HepG2 (cell line): ENCODE measurements around the gene RBBP8. TPM values are rescaled to one million over a fixed set of nuclear protein-coding genes. Genes with fewer than 3 reads are reported as not detected.

Source experiments
- ATAC-seq: fragments of 200-7000 bp; cut with Tn5 transposase; 3 replicates; pipeline ENCODE4 v1.9.1; 2020; ENCODE audit warnings: mild to moderate bottlenecking, moderate library complexity
- BruUV-seq: library from RNA; stranded (reverse); fragments of 400-500 nt; replicated peaks from 2 replicates; lab custom pipeline; 2021; lab: Mats Ljungman, UMichigan
- CTCF ChIA-PET: fragments of 300-600 bp; formaldehyde crosslinking; extraction: SDS; loops from one replicate; lab custom pipeline; 2021; ENCODE audit warnings: low total read pairs, inconsistent platforms, low intra/inter-chr PET ratio; lab: Yijun Ruan, JAX
- POLR2A ChIA-PET: fragments of 350-600 bp; sonication (Branson Sonifier 250); formaldehyde crosslinking; loops from one replicate; lab custom pipeline; 2020; ENCODE audit warnings: antibody characterized with exemption, inconsistent platforms; lab: Yijun Ruan, JAX
- DNase-seq: peaks from one replicate; pipeline ENCODE4 v3.0.0-alpha.2; 2015; ENCODE audit warnings: low spot score
- FAIRE-seq: peaks from 3 replicates; lab custom pipeline; 2011; peaks lifted over from hg19 to GRCh38; lab: Jason Lieb, UNC
- H2AFZ ChIP-seq: one replicate; pipeline ENCODE4 v1.6.1; 2011; ENCODE audit warnings: low read length, inconsistent platforms
- H3K27ac ChIP-seq: fragments of 300-600 bp; 3 replicates; pipeline ENCODE4 v1.8.0; 2011; ENCODE audit warnings: mixed run types, mild to moderate bottlenecking, mixed read lengths, low read length, inconsistent platforms; ENCODE audit not compliant: insufficient read depth; ENCODE audit errors: extremely low read length
- H3K27me3 ChIP-seq, 2 experiments: fragments of 200-600 bp in 1 of 2; 2 replicates in 1 of 2; 3 replicates in 1 of 2; pipeline versions ENCODE4 v1.6.0 to v1.8.0; 2011; ENCODE audit warnings: low read length in 2 of 2, mild to moderate bottlenecking in 2 of 2, moderate library complexity in 2 of 2, inconsistent platforms in 1 of 2; ENCODE audit not compliant: insufficient read depth in 2 of 2, control insufficient read depth in 1 of 2
- H3K36me3 ChIP-seq, 2 experiments: fragments of 200-600 bp in 1 of 2; replicated peaks in 1 of 2; 2 replicates in 1 of 2; 3 replicates in 1 of 2; pipeline versions ENCODE4 v1.5.1 to v1.8.0; 2011; ENCODE audit warnings: low read length in 2 of 2, inconsistent platforms in 1 of 2; ENCODE audit not compliant: insufficient read depth in 2 of 2, control insufficient read depth in 1 of 2
- H3K4me1 ChIP-seq: 2 replicates; pipeline ENCODE4 v1.5.1; 2012; ENCODE audit warnings: low read length, inconsistent platforms; ENCODE audit not compliant: insufficient read depth
- H3K4me2 ChIP-seq: 2 replicates; pipeline ENCODE4 v1.6.0; 2011; ENCODE audit warnings: low read depth, low read length, inconsistent platforms
- H3K4me3 ChIP-seq, 3 experiments: fragments of 200-600 bp in 1 of 3; sonication (generic), shearing (Covaris generic) in 1 of 3; replicated peaks in 1 of 3; 2 replicates each; pipeline ENCODE4 v1.5.1; 2011 to 2016; ENCODE audit warnings: low read length in 3 of 3, inconsistent platforms in 2 of 3, low read depth in 2 of 3, mild to moderate bottlenecking in 2 of 3, control low read depth in 1 of 3, mixed read lengths in 1 of 3; ENCODE audit not compliant: insufficient read depth in 1 of 3
- H3K79me2 ChIP-seq: one replicate; pipeline ENCODE4 v1.6.1; 2011; ENCODE audit warnings: low read length, inconsistent platforms; ENCODE audit not compliant: insufficient read depth
- H3K9ac ChIP-seq: 2 replicates; pipeline ENCODE4 v1.6.0; 2011; ENCODE audit warnings: mild to moderate bottlenecking, low read depth, low read length, inconsistent platforms; ENCODE audit not compliant: insufficient read depth
- H3K9me3 ChIP-seq: 2 replicates; pipeline ENCODE4 v1.5.1; 2012; ENCODE audit warnings: mild to moderate bottlenecking, low read length
- H4K20me1 ChIP-seq: 2 replicates; pipeline ENCODE4 v1.6.0; 2011; ENCODE audit warnings: inconsistent platforms, mild to moderate bottlenecking, low read length, moderate library complexity; ENCODE audit not compliant: insufficient read depth
- ATF2 ChIP-seq: sonication (generic); formaldehyde crosslinking; IDR thresholded peaks from 2 replicates; pipeline ENCODE4 v1.4.0; 2020; ENCODE audit warnings: missing genetic modification reagents
- DNMT3B ChIP-seq: conservative IDR thresholded peaks from 2 replicates; pipeline ENCODE4 v1.6.1; 2016; ENCODE audit warnings: missing biosample characterization, control low read depth
- ELF1 ChIP-seq: sonication (generic); formaldehyde crosslinking; IDR thresholded peaks from 2 replicates; pipeline ENCODE4 v1.4.0; 2020; ENCODE audit warnings: missing genetic modification reagents
- HCFC1 ChIP-seq: fragments of 150-350 bp; IDR thresholded peaks from 2 replicates; pipeline ENCODE4 v1.6.1; 2014; ENCODE audit warnings: low read depth, low read length
- HHEX ChIP-seq: IDR thresholded peaks from 2 replicates; pipeline ENCODE4 v1.6.1; 2016; ENCODE audit warnings: control low read depth
- NCOA2 ChIP-seq: sonication (generic); formaldehyde crosslinking; IDR thresholded peaks from 2 replicates; pipeline ENCODE4 v1.8.0; 2022; ENCODE audit warnings: inconsistent platforms
- SIN3A ChIP-seq: IDR thresholded peaks from 2 replicates; pipeline ENCODE4 v1.6.1; 2011; ENCODE audit warnings: low read depth, mild to moderate bottlenecking, control low read depth, low read length, borderline replicate concordance
- ZNF597 ChIP-seq: sonication (generic); formaldehyde crosslinking; IDR thresholded peaks from 2 replicates; pipeline ENCODE4 v1.5.0; 2020; ENCODE audit warnings: missing genetic modification reagents
- WGBS: methylation state at CpG from one replicate; pipeline ENCODE4 v1.1.6; 2017; ENCODE audit warnings: low lambda C conversion rate; 5-methylcytosine and 5-hydroxymethylcytosine counted together
- in situ Hi-C: cut with HindIII; loops from 2 replicates; pipeline ENCODE4 v1.10.0; 2017; ENCODE audit warnings: low pct_unique_long_range_greater_than_20kb; ENCODE audit not compliant: extremely low pct_ligation_motif_present
- intact Hi-C: fragments of 100-400 bp; cut with micrococcal nuclease; formaldehyde crosslinking; loops from one replicate; pipeline ENCODE4 v1.10.0; 2022; ENCODE audit not compliant: unreplicated experiment
- polyA plus RNA-seq, 8 experiments: library from polyadenylated mRNA; depleted of rRNA in 3 of 8; stranded (reverse) in 7 of 8; unstranded in 1 of 8; fragments of >200 nt; fragmentation: Illumina TruSeq in 4 of 8; extraction: Trizol in 4 of 8; gene quantifications; 2 replicates each; pipeline versions ENCODE4 v1.2.1 to v1.2.3, GENCODE V29; 2011 to 2016; ENCODE audit warnings: low read depth in 4 of 8, missing spikeins in 1 of 8, mixed read lengths in 1 of 8; ENCODE audit not compliant: insufficient read depth in 1 of 8
- total RNA-seq, 5 experiments: library from RNA; depleted of rRNA; stranded (reverse); fragments of >200 nt; fragmentation: Illumina TruSeq; extraction: Trizol; gene quantifications; 2 replicates each; pipeline ENCODE4 v1.2.3, GENCODE V29; 2016; ENCODE audit warnings: low read depth in 1 of 5

The RBBP8 gene
- total and polyA plus RNA-seq, 2 of the 13 experiments (the other 11 are each of a cell fraction or from before 2014, with no cell fraction given) = 14.2 to 47.4 TPM

- ChIA-PET CTCF (no interaction called here), POLR2A (no interaction called here)
- intact Hi-C loops (no loop called here), in situ Hi-C loops (no loop called here)
- Histone ChIP-seq H3K27me3 (no peaks in the 10 kb centered on the region), H3K79me2 (no peaks in the 10 kb centered on the region), H3K27ac (no peak overlapping the region), H3K36me3 (peaks cover 7 to 54% of the 10 kb centered on the region in 2 experiments), H3K4me1 (no peaks in the 10 kb centered on the region), H3K4me3 (no peak overlapping the region), H3K9ac (no peak overlapping the region), H3K4me2 (no peak overlapping the region), H2AFZ (no peak overlapping the region), H3K9me3 (no peaks in the 10 kb centered on the region), H4K20me1 (no peaks in the 10 kb centered on the region)
- BruUV-seq = no TSS peak
- WGBS = 97% methylated on average over 1 of the region's 1 CpG
- ATAC-seq (no peak), FAIRE-seq (no peak), DNase-seq (no peak)
- TF ChIP-seq ZNF597 (CRISPR knock-in tag) (no peak), SIN3A (no peak), ELF1 (no peak), ATF2 (CRISPR knock-in tag) (no peak), DNMT3B (CRISPR knock-in tag) (no peak), HHEX (CRISPR knock-in tag) (no peak), NCOA2 (CRISPR knock-in tag) (no peak), HCFC1 (no peak)
Observed at GRCh38 chr18:22951823-22952222, 18.7 kb downstream of the RBBP8 start.
